Mucosa of rectum (tissue), 2 donors: ENCODE data around the gene CLGN.

Source experiments
- H3K27ac ChIP-seq, 2 donors: one replicate each; pipeline ENCODE4 v1.7.0; 2013; ENCODE audit warnings: inconsistent platforms in 2 of 2, low read depth in 2 of 2, low read length in 2 of 2
- H3K27me3 ChIP-seq, 2 donors: one replicate each; pipeline ENCODE4 v1.7.0; 2013; ENCODE audit warnings: low read length in 2 of 2; ENCODE audit not compliant: control insufficient read depth in 2 of 2, insufficient read depth in 2 of 2
- H3K36me3 ChIP-seq, 2 donors: one replicate each; pipeline ENCODE4 v1.7.0; 2013; ENCODE audit warnings: low read length in 2 of 2; ENCODE audit not compliant: control insufficient read depth in 2 of 2, insufficient read depth in 2 of 2
- H3K4me1 ChIP-seq, 2 donors: one replicate each; pipeline ENCODE4 v1.7.0; 2013; ENCODE audit warnings: low read length in 2 of 2, mild to moderate bottlenecking in 1 of 2; ENCODE audit not compliant: control insufficient read depth in 2 of 2, insufficient read depth in 2 of 2
- H3K4me3 ChIP-seq, 2 donors: one replicate each; pipeline ENCODE4 v1.7.0; 2013; ENCODE audit warnings: low read length in 2 of 2
- H3K9ac ChIP-seq, 2 donors: one replicate each; pipeline ENCODE4 v1.7.0; 2013; ENCODE audit warnings: low read length in 2 of 2, low read depth in 1 of 2, mild to moderate bottlenecking in 1 of 2
- H3K9me3 ChIP-seq, 2 donors: one replicate each; pipeline ENCODE4 v1.7.0; 2013; ENCODE audit warnings: low read length in 2 of 2; ENCODE audit not compliant: control insufficient read depth in 2 of 2
- donor health status: healthy.
- donor health status: Normal muscosa, but diverticular disease.

The CLGN gene

GRCh38 chr4:140342620-140343019, 84.8 kb downstream of the CLGN start:
- Histone ChIP-seq H3K27me3 (no peaks in the 10 kb centered on the region), H3K9ac (no peak overlapping the region), H3K4me1 (peaks cover 5 to 13% of the 10 kb centered on the region in 2 donors), H3K36me3 (no peaks in the 10 kb centered on the region), H3K4me3 (no peak overlapping the region), H3K27ac (no peak overlapping the region), H3K9me3 (peaks cover 0 to 3% of the 10 kb centered on the region in 2 donors)
